ENCODE results near the gene TCEA3. TPM values are rescaled to one million over a fixed set of nuclear protein-coding genes. Genes with fewer than 3 reads are reported as not detected.

TCEA3 gene
- total RNA-seq, 4 donors from 2014 or later: 34.1 to 93.1 (median 43.2) TPM

DNA sequence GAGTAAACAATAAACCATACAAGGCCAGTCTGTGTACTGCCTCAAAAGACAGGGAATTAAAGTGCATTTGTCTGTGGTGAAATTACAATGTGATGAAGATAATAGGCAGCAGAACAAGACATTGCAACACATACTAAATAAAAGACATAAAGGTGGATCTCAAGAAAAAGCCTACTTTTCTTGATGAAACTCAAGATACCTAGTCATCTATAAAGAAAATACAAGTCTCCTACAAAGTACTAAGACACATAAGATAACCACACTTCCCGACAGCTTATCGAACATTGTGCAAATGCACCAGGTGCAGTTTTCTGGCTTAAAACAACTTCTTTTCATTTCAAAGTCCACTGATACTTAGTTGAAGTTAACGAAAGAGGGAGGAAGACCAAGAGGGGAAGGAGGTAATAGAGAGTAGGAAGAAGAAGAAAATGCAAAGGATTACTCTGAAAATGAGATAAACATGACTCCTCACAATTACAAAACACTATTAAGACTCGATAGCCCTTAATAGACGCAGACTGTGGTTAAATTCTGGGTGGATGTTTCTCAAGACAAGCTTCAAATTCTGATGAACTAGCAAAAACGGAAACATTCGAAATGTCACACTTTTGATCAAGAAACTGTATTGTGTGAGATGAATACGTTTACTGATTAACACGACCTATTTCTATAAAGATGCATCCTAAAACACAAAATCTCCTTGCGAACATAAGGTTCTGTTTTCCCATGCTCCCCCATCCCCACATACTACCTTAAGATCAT lies 82.4 kb downstream of the TCEA3 start:
- Histone ChIP-seq H3K4me1 (peaks cover 62% of the 10 kb centered on the region), H3K4me3 (peak overlapping the region; percentile 62), H3K27me3 (no peaks in the 10 kb centered on the region), H3K36me3 (peaks cover 4% of the 10 kb centered on the region), H3K27ac (no peak overlapping the region), H3K9me3 (no peaks in the 10 kb centered on the region)
- TF ChIP-seq POLR2A (IDR thresholded peaks at IDR 0.05): no peak
- TF ChIP-seq, protein P1, sequence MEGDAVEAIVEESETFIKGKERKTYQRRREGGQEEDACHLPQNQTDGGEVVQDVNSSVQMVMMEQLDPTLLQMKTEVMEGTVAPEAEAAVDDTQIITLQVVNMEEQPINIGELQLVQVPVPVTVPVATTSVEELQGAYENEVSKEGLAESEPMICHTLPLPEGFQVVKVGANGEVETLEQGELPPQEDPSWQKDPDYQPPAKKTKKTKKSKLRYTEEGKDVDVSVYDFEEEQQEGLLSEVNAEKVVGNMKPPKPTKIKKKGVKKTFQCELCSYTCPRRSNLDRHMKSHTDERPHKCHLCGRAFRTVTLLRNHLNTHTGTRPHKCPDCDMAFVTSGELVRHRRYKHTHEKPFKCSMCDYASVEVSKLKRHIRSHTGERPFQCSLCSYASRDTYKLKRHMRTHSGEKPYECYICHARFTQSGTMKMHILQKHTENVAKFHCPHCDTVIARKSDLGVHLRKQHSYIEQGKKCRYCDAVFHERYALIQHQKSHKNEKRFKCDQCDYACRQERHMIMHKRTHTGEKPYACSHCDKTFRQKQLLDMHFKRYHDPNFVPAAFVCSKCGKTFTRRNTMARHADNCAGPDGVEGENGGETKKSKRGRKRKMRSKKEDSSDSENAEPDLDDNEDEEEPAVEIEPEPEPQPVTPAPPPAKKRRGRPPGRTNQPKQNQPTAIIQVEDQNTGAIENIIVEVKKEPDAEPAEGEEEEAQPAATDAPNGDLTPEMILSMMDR (IDR thresholded peaks at IDR 0.05): no peak
- TF ChIP-seq EP300 (IDR thresholded peaks at IDR 0.05): no peak
- no peak for TF ChIP-seq POLR2AphosphoS5 (IDR thresholded peaks at IDR 0.05)
- DNase-seq (ENCODE audit: low spot score in 2 of 2): no peak
- 5% methylated on average over 10 of the region's 10 CpGs for WGBS

DNA sequence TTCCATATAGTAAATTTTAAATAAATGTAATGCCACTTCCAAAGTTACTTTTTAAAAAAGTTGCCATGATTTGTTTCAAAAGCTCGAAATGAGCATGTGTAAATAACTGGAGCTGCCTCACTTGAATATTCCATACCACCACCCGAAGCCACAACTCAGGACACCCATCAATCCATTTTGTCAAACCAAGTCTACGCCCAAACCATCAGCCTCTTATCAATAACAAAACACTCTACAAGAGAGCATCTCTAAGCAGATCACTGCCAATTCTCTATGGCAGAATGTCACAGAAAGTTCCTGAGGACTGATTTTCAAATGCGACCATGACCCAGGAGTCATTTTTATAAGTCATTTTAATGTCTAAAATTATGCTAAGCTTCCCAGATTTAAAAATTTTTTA lies 84.9 kb downstream of the TCEA3 start:
- TF ChIP-seq, protein P1 (IDR thresholded peaks at IDR 0.05): no peak
- TF ChIP-seq POLR2AphosphoS5 (IDR thresholded peaks at IDR 0.05) (no peak), POLR2A (IDR thresholded peaks at IDR 0.05) (no peak), EP300 (IDR thresholded peaks at IDR 0.05) (no peak)
- DNase-seq (ENCODE audit: low spot score in 2 of 2): no peak
- WGBS: 71% methylated on average over 4 of the region's 4 CpGs
- Histone ChIP-seq H3K27ac (no peak overlapping the region), H3K4me3 (no peak overlapping the region), H3K4me1 (peaks cover 55% of the 10 kb centered on the region), H3K9me3 (no peaks in the 10 kb centered on the region), H3K27me3 (no peaks in the 10 kb centered on the region), H3K36me3 (peaks cover 25% of the 10 kb centered on the region)

DNA sequence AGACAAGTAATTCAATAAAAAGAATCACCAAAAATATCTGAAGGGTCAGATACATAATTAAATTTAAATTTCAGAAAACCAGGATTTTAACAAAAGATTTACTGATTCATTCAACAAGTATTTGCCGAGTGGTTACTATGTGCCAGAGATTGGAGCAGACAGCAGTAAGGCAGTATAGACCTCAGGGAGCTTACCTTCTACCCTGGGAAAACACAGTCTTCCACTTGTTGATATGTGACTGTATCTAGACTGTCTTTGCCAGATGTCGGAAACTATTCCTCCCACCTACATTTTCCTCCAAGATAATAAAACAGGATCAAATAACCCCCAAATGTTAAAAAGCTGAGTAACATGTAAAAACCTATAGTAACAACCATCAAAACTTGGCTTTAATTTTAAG lies 86.7 kb downstream of the TCEA3 start:
- H3K27ac ChIP-seq: no peak overlapping the region
- WGBS: 82% methylated on average over 2 of the region's 2 CpGs
- no peak for DNase-seq (ENCODE audit: low spot score in 2 of 2)
- TF ChIP-seq POLR2A (IDR thresholded peaks at IDR 0.05) (no peak), POLR2AphosphoS5 (IDR thresholded peaks at IDR 0.05) (no peak), EP300 (IDR thresholded peaks at IDR 0.05) (no peak)
- TF ChIP-seq, protein P1 (IDR thresholded peaks at IDR 0.05): no peak
- H3K4me3 ChIP-seq: no peak overlapping the region
- H3K9me3 ChIP-seq: no peaks in the 10 kb centered on the region
- no peaks in the 10 kb centered on the region for H3K27me3 ChIP-seq
- H3K4me1 ChIP-seq: peaks cover 53% of the 10 kb centered on the region
- peaks cover 42% of the 10 kb centered on the region for H3K36me3 ChIP-seq

DNA sequence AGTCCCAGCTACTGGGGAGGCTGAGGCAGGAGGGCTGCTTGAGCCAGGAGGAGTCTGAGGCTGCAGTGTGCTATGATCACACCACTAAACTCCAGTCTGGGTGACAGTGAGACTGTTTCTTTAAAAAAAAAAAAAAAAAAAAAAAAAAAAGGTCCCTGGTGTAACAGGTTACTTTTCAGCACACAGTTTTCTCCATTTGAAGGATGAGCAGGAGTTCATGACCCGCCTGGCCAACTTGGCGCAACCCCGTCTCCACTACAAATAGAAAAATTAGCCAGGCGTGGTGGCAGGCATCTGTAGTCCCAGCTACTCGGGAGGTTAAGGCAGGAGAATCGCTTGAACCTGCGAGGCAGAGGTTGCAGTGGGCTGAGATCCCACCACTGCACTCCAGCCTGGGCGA lies 92.8 kb downstream of the TCEA3 start:
- no peak for DNase-seq (ENCODE audit: low spot score in 2 of 2)
- Histone ChIP-seq H3K4me1 (no peaks in the 10 kb centered on the region), H3K27me3 (no peaks in the 10 kb centered on the region), H3K36me3 (peaks cover 83% of the 10 kb centered on the region), H3K27ac (no peak overlapping the region), H3K4me3 (no peak overlapping the region), H3K9me3 (no peaks in the 10 kb centered on the region)
- WGBS: 88% methylated on average over 8 of the region's 8 CpGs
- TF ChIP-seq, protein P1 (IDR thresholded peaks at IDR 0.05): no peak
- no peak for TF ChIP-seq POLR2AphosphoS5 (IDR thresholded peaks at IDR 0.05)
- TF ChIP-seq POLR2A (IDR thresholded peaks at IDR 0.05): no peak
- no peak for TF ChIP-seq EP300 (IDR thresholded peaks at IDR 0.05)

Other genes starting within 250 kb of the TCEA3 start
- not detected for gene HTR1D, start 207.2 kb downstream of the TCEA3 start, total RNA-seq
- 10 to 100 TPM; 60.9 to 85.3 (median 66.0) TPM for gene HNRNPR, start 80.5 kb downstream of the TCEA3 start, total RNA-seq
- gene ZNF436, start 54.9 kb downstream of the TCEA3 start, total RNA-seq: 10 to 100 TPM; 21.1 to 38.2 (median 30.3) TPM
- gene ASAP3, start 59.4 kb upstream of the TCEA3 start, total RNA-seq: 100 to 1,000 TPM in 2 of 4 donors, 10 to 100 TPM in 2; 68.7 to 130 (median 88.5) TPM
- gene E2F2, start 106.5 kb upstream of the TCEA3 start, total RNA-seq: 10 to 100 TPM in 2 of 4 donors, 1 to 10 TPM in 2; 4.5 to 12.9 (median 8.4) TPM
- 100 to 1,000 TPM in 3 of 4 donors, 10 to 100 TPM in 1; 91.1 to 194 (median 149) TPM for gene ID3, start 134.8 kb upstream of the TCEA3 start, total RNA-seq

Data from suprapubic skin (tissue), 4 donors.